CD4-positive, alpha-beta T cell (primary cell): ENCODE results near the gene IFNAR2. TPM values are rescaled to one million over a fixed set of nuclear protein-coding genes. Genes with fewer than 3 reads are reported as not detected.

Experiments used
- ATAC-seq: fragments of 200-7000 bp; cut with Tn5 transposase; one replicate; pipeline ENCODE4 v1.10.0; 2022; ENCODE audit warnings: mild to moderate bottlenecking; ENCODE audit not compliant: poor library complexity
- CTCF ChIA-PET: fragments of 350-600 bp; sonication (Branson Sonifier 250); formaldehyde crosslinking; loops from one replicate; lab custom pipeline; 2021; ENCODE audit warnings: antibody characterized with exemption, inconsistent platforms; lab: Charles Lee
- POLR2A ChIA-PET: fragments of 350-600 bp; sonication (Branson Sonifier 250); formaldehyde crosslinking; loops from one replicate; lab custom pipeline; 2021; ENCODE audit warnings: antibody characterized with exemption, inconsistent platforms; lab: Charles Lee
- DNase-seq, 14 experiments: peaks; one replicate each; pipeline ENCODE4 v3.0.0-alpha.2; 2013 to 2020; ENCODE audit warnings: mixed read lengths in 2 of 14
- H3K27ac ChIP-seq, 2 donors: one replicate each; pipeline versions ENCODE4 v1.5.1 to v1.7.0; 2013; ENCODE audit warnings: low read length in 2 of 2, low read depth in 1 of 2, mild to moderate bottlenecking in 1 of 2
- H3K27me3 ChIP-seq, 2 experiments: 1 replicate in 1 of 2; 2 replicates in 1 of 2; pipeline versions ENCODE4 v1.6.1 to v1.7.0; 2013; ENCODE audit warnings: low read length in 2 of 2, control low read depth in 1 of 2, mild to moderate bottlenecking in 1 of 2, moderate library complexity in 1 of 2; ENCODE audit not compliant: insufficient read depth in 2 of 2, control insufficient read depth in 1 of 2
- H3K36me3 ChIP-seq: one replicate; pipeline ENCODE4 v1.6.1; 2013; ENCODE audit warnings: low read length, control low read depth; ENCODE audit not compliant: insufficient read depth
- H3K4me1 ChIP-seq: one replicate; pipeline ENCODE4 v1.6.1; 2013; ENCODE audit warnings: low read length, control low read depth; ENCODE audit not compliant: insufficient read depth
- H3K4me3 ChIP-seq: one replicate; pipeline ENCODE4 v1.5.1; 2013; ENCODE audit warnings: mild to moderate bottlenecking, low read length, moderate library complexity
- H3K9me3 ChIP-seq, 2 experiments: 1 replicate in 1 of 2; 2 replicates in 1 of 2; pipeline versions ENCODE4 v1.6.1 to v1.7.0; 2013; ENCODE audit warnings: low read length in 2 of 2, mild to moderate bottlenecking in 2 of 2, control low read depth in 1 of 2, moderate library complexity in 1 of 2; ENCODE audit not compliant: control insufficient read depth in 1 of 2, insufficient read depth in 1 of 2
- H3K27ac Mint-ChIP-seq: one replicate; pipeline ENCODE4 v1.8.0; 2020; ENCODE audit warnings: mixed read lengths
- H3K27me3 Mint-ChIP-seq: one replicate; pipeline ENCODE4 v1.8.0; 2021; ENCODE audit warnings: mixed read lengths
- H3K36me3 Mint-ChIP-seq: one replicate; pipeline ENCODE4 v1.8.0; 2021; ENCODE audit warnings: low read depth, mixed read lengths
- H3K4me1 Mint-ChIP-seq: one replicate; pipeline ENCODE4 v1.8.0; 2021; ENCODE audit warnings: low read depth, mixed read lengths
- H3K4me3 Mint-ChIP-seq: one replicate; pipeline ENCODE4 v1.8.0; 2020; ENCODE audit warnings: mild to moderate bottlenecking, mixed read lengths
- H3K9me3 Mint-ChIP-seq: one replicate; pipeline ENCODE4 v1.8.0; 2020; ENCODE audit warnings: mixed read lengths
- CTCF ChIP-seq: fragments of 200-600 bp; IDR thresholded peaks from one replicate; pipeline ENCODE4 v1.8.0; 2022; ENCODE audit warnings: antibody characterized with exemption, mild to moderate bottlenecking
- intact Hi-C, 2 experiments: fragments of 100-400 bp; cut with DNase I in 1 of 2; cut with micrococcal nuclease in 1 of 2; formaldehyde crosslinking; loops; one replicate each; pipeline versions ENCODE4 v1.15.1 to v1.9.0; 2023 to 2025; cut with DNase I, micrococcal nuclease
- total RNA-seq, 174 experiments: library from RNA in 2 of 174; stranded (reverse) in 2 of 174; gene quantifications; one replicate each; pipeline ENCODE4 v1.2.3 and lab custom pipeline; 2021 to 2026

Gene IFNAR2
- total RNA-seq, 2 experiments from 2014 or later, result 26.6 to 28.2 TPM

GRCh38 chr21:33236013-33236686 lies 6.4 kb downstream of the IFNAR2 start:
- H3K4me1 Mint-ChIP-seq, result peaks cover 93% of the 10 kb centered on the region
- Histone ChIP-seq H3K36me3 (peaks cover 19% of the 10 kb centered on the region), H3K27me3 (no peaks in the 10 kb centered on the region), H3K27ac (no peak overlapping the region), H3K9me3 (no peaks in the 10 kb centered on the region), H3K4me3 (no peak overlapping the region), H3K4me1 (peaks cover 64% of the 10 kb centered on the region)
- intact Hi-C loops, result loop anchor here in 1 of 2 experiments (10.0 kb wide), 2 partner anchors 59 to 129 kb away; no protein-coding TSS in a partner anchor
- H3K27ac Mint-ChIP-seq, result peak overlapping the region; percentile 89
- DNase-seq (no peak), ATAC-seq (no peak)
- CTCF ChIA-PET, result no interaction called here
- POLR2A ChIA-PET, result interaction anchor here (0.7 kb wide), 1 partner anchor 11 kb away, joined by 3 read pairs; no protein-coding TSS in a partner anchor
- no peak for TF ChIP-seq CTCF
- no peaks in the 10 kb centered on the region for H3K9me3 Mint-ChIP-seq
- H3K27me3 Mint-ChIP-seq, result no peaks in the 10 kb centered on the region
- peak overlapping the region; percentile 31 for H3K4me3 Mint-ChIP-seq
- H3K36me3 Mint-ChIP-seq, result peaks cover 45% of the 10 kb centered on the region

- Histone ChIP-seq H3K36me3 (peaks cover 19% of the 10 kb centered on the region), H3K9me3 (no peaks in the 10 kb centered on the region), H3K27ac (peak overlapping the region in 1 of 2 donors; percentile 57), H3K4me1 (peaks cover 67% of the 10 kb centered on the region), H3K27me3 (no peaks in the 10 kb centered on the region), H3K4me3 (no peak overlapping the region)
- no peak for ATAC-seq
- POLR2A ChIA-PET, result interaction anchor here (0.7 to 2.0 kb wide), 2 partner anchors 10 to 32 kb away, joined by 3 to 7 read pairs; no protein-coding TSS in a partner anchor
- CTCF ChIA-PET, result interaction anchor here (2.5 kb wide), 1 partner anchor 37 kb away, joined by 11 read pairs; no protein-coding TSS in a partner anchor
- peak overlapping the region; percentile 89 for H3K27ac Mint-ChIP-seq
- DNase-seq, result no peak
- peak overlapping the region; percentile 17 for H3K4me3 Mint-ChIP-seq
- H3K27me3 Mint-ChIP-seq, result no peaks in the 10 kb centered on the region
- TF ChIP-seq CTCF, result no peak
- peaks cover 94% of the 10 kb centered on the region for H3K4me1 Mint-ChIP-seq
- intact Hi-C loops, result loop anchor here in 1 of 2 experiments (10.0 kb wide), 2 partner anchors 58 to 128 kb away; no protein-coding TSS in a partner anchor
- H3K36me3 Mint-ChIP-seq, result peaks cover 41% of the 10 kb centered on the region
- H3K9me3 Mint-ChIP-seq, result no peaks in the 10 kb centered on the region
Measured at GRCh38 chr21:33236766-33237165, 7.0 kb downstream of the IFNAR2 start.

GRCh38 chr21:33237486-33237885 lies 7.7 kb downstream of the IFNAR2 start:
- H3K4me3 Mint-ChIP-seq, result peak overlapping the region; percentile 22
- intact Hi-C loops, result loop anchor here in 1 of 2 experiments (10.0 kb wide), 2 partner anchors 57 to 127 kb away; no protein-coding TSS in a partner anchor
- no peaks in the 10 kb centered on the region for H3K27me3 ChIP-seq
- DNase-seq (no peak), ATAC-seq (no peak)
- no peak for TF ChIP-seq CTCF
- no peaks in the 10 kb centered on the region for H3K27me3 Mint-ChIP-seq
- ChIA-PET CTCF (interaction anchor here (2.5 kb wide), 1 partner anchor 38 kb away, joined by 11 read pairs; no protein-coding TSS in a partner anchor), POLR2A (interaction anchor here (1.0 to 2.0 kb wide), 6 partner anchors 28 to 124 kb away, joined by 3 to 8 read pairs (median 4); partner anchors contain the start of genes IFNAR1 and IL10RB)
- H3K4me3 ChIP-seq, result no peak overlapping the region
- peak overlapping the region; percentile 89 for H3K27ac Mint-ChIP-seq
- H3K36me3 Mint-ChIP-seq, result peaks cover 43% of the 10 kb centered on the region
- H3K9me3 ChIP-seq, result no peaks in the 10 kb centered on the region
- no peaks in the 10 kb centered on the region for H3K9me3 Mint-ChIP-seq
- peak overlapping the region; percentile 57 to 66 for H3K27ac ChIP-seq
- H3K36me3 ChIP-seq, result peaks cover 22% of the 10 kb centered on the region
- peaks cover 66% of the 10 kb centered on the region for H3K4me1 ChIP-seq
- H3K4me1 Mint-ChIP-seq, result peaks cover 93% of the 10 kb centered on the region
